ENCODE measurements around the gene PXDN. TPM values are rescaled to one million over a fixed set of nuclear protein-coding genes. Genes with fewer than 3 reads are reported as not detected.

PXDN gene
- total RNA-seq, 2 experiments from 2014 or later, result not detected

GRCh38 chr2:1756456-1756855 is 12.1 kb upstream of the PXDN start:
- no peaks in the 10 kb centered on the region for H3K36me3 Mint-ChIP-seq
- H3K4me3 Mint-ChIP-seq, result no peak overlapping the region
- ChIA-PET POLR2A (no interaction called here), CTCF (no interaction called here)
- H3K27ac Mint-ChIP-seq, result no peak overlapping the region
- no peak for DNase-seq
- H3K27me3 Mint-ChIP-seq, result peaks cover 7% of the 10 kb centered on the region
- no peaks in the 10 kb centered on the region for H3K4me1 Mint-ChIP-seq (ENCODE audit: low read depth)
- intact Hi-C loops (cut with micrococcal nuclease), result no loop called here
- H3K9me3 Mint-ChIP-seq, result peaks cover 9% of the 10 kb centered on the region

GRCh38 chr2:1755436-1756191 is 11.3 kb upstream of the PXDN start:
- CTCF ChIA-PET, result no interaction called here
- Mint-ChIP-seq H3K36me3 (no peaks in the 10 kb centered on the region), H3K4me1 (ENCODE audit: low read depth) (peaks cover 4% of the 10 kb centered on the region), H3K4me3 (no peak overlapping the region), H3K27ac (no peak overlapping the region), H3K27me3 (peaks cover 9% of the 10 kb centered on the region), H3K9me3 (peaks cover 9% of the 10 kb centered on the region)
- intact Hi-C loops (cut with micrococcal nuclease), result no loop called here
- no peak for DNase-seq
- POLR2A ChIA-PET, result no interaction called here

- ChIA-PET CTCF (no interaction called here), POLR2A (no interaction called here)
- Mint-ChIP-seq H3K27ac (no peak overlapping the region), H3K9me3 (peaks cover 9% of the 10 kb centered on the region), H3K4me1 (ENCODE audit: low read depth) (peaks cover 4% of the 10 kb centered on the region), H3K4me3 (no peak overlapping the region), H3K36me3 (no peaks in the 10 kb centered on the region), H3K27me3 (peaks cover 7% of the 10 kb centered on the region)
- intact Hi-C loops (cut with micrococcal nuclease), result no loop called here
- DNase-seq, result no peak
Observed at GRCh38 chr2:1754461-1755170, 10.3 kb upstream of the PXDN start.

- intact Hi-C loops (cut with micrococcal nuclease), result no loop called here
- ChIA-PET CTCF (no interaction called here), POLR2A (no interaction called here)
- Mint-ChIP-seq H3K27me3 (peaks cover 7% of the 10 kb centered on the region), H3K36me3 (no peaks in the 10 kb centered on the region), H3K4me3 (no peak overlapping the region), H3K4me1 (ENCODE audit: low read depth) (peaks cover 4% of the 10 kb centered on the region), H3K9me3 (peaks cover 9% of the 10 kb centered on the region), H3K27ac (no peak overlapping the region)
- no peak for DNase-seq
Observed at GRCh38 chr2:1754046-1754445, 9.7 kb upstream of the PXDN start.

GRCh38 chr2:1752751-1753150 is 8.4 kb upstream of the PXDN start:
- peaks cover 4% of the 10 kb centered on the region for H3K4me1 Mint-ChIP-seq (ENCODE audit: low read depth)
- POLR2A ChIA-PET, result no interaction called here
- peaks cover 9% of the 10 kb centered on the region for H3K9me3 Mint-ChIP-seq
- no peak overlapping the region for H3K4me3 Mint-ChIP-seq
- H3K27ac Mint-ChIP-seq, result no peak overlapping the region
- intact Hi-C loops (cut with micrococcal nuclease), result no loop called here
- peaks cover 10% of the 10 kb centered on the region for H3K27me3 Mint-ChIP-seq
- CTCF ChIA-PET, result no interaction called here
- DNase-seq, result no peak
- H3K36me3 Mint-ChIP-seq, result no peaks in the 10 kb centered on the region

- peaks cover 12% of the 10 kb centered on the region for H3K27me3 Mint-ChIP-seq
- H3K4me1 Mint-ChIP-seq (ENCODE audit: low read depth), result peaks cover 4% of the 10 kb centered on the region
- H3K4me3 Mint-ChIP-seq, result no peak overlapping the region
- H3K27ac Mint-ChIP-seq, result no peak overlapping the region
- intact Hi-C loops (cut with micrococcal nuclease), result no loop called here
- no peaks in the 10 kb centered on the region for H3K36me3 Mint-ChIP-seq
- ChIA-PET POLR2A (no interaction called here), CTCF (interaction anchor here (2.2 kb wide), 1 partner anchor 15 kb away, joined by 9 read pairs; no protein-coding TSS in a partner anchor)
- peaks cover 9% of the 10 kb centered on the region for H3K9me3 Mint-ChIP-seq
- no peak for DNase-seq
Observed at GRCh38 chr2:1751767-1752725, 7.7 kb upstream of the PXDN start.

- Mint-ChIP-seq H3K9me3 (peaks cover 9% of the 10 kb centered on the region), H3K36me3 (no peaks in the 10 kb centered on the region), H3K4me1 (ENCODE audit: low read depth) (peaks cover 4% of the 10 kb centered on the region), H3K27ac (no peak overlapping the region), H3K27me3 (peaks cover 19% of the 10 kb centered on the region), H3K4me3 (no peak overlapping the region)
- peak; percentile 36 for DNase-seq
- intact Hi-C loops (cut with micrococcal nuclease), result no loop called here
- CTCF ChIA-PET, result interaction anchor here (0.7 to 2.2 kb wide), 3 partner anchors 14 to 914 kb away, joined by 3 to 9 read pairs (median 3); no protein-coding TSS in a partner anchor
- POLR2A ChIA-PET, result interaction anchor here (0.7 kb wide), 1 partner anchor 15 kb away, joined by 3 read pairs; no protein-coding TSS in a partner anchor
Observed at GRCh38 chr2:1750933-1751766, 6.8 kb upstream of the PXDN start.

- Mint-ChIP-seq H3K4me3 (no peak overlapping the region), H3K27ac (no peak overlapping the region), H3K27me3 (peaks cover 27% of the 10 kb centered on the region), H3K9me3 (peaks cover 9% of the 10 kb centered on the region), H3K36me3 (no peaks in the 10 kb centered on the region), H3K4me1 (ENCODE audit: low read depth) (peaks cover 4% of the 10 kb centered on the region)
- POLR2A ChIA-PET, result interaction anchor here (0.7 kb wide), 1 partner anchor 14 kb away, joined by 3 read pairs; no protein-coding TSS in a partner anchor
- CTCF ChIA-PET, result interaction anchor here (0.7 to 2.2 kb wide), 3 partner anchors 14 to 913 kb away, joined by 3 to 9 read pairs (median 3); no protein-coding TSS in a partner anchor
- intact Hi-C loops (cut with micrococcal nuclease), result no loop called here
- no peak for DNase-seq
Observed at GRCh38 chr2:1750270-1750932, 6.1 kb upstream of the PXDN start.

GRCh38 chr2:1749489-1750119 is 5.3 kb upstream of the PXDN start:
- intact Hi-C loops (cut with micrococcal nuclease), result no loop called here

GRCh38 chr2:1748741-1749488 is 4.6 kb upstream of the PXDN start:
- ChIA-PET CTCF (interaction anchor here (0.9 kb wide), 1 partner anchor 21 kb away, joined by 3 read pairs; no protein-coding TSS in a partner anchor), POLR2A (no interaction called here)
- Mint-ChIP-seq H3K4me1 (ENCODE audit: low read depth) (peaks cover 6% of the 10 kb centered on the region), H3K36me3 (no peaks in the 10 kb centered on the region), H3K4me3 (no peak overlapping the region), H3K27ac (no peak overlapping the region), H3K27me3 (peaks cover 30% of the 10 kb centered on the region), H3K9me3 (no peaks in the 10 kb centered on the region)
- intact Hi-C loops (cut with micrococcal nuclease), result no loop called here
- no peak for DNase-seq

More at GRCh38 chr2:1749489-1750119, 5.3 kb upstream of the PXDN start:
- Mint-ChIP-seq H3K36me3 (no peaks in the 10 kb centered on the region), H3K9me3 (peaks cover 5% of the 10 kb centered on the region), H3K4me1 (ENCODE audit: low read depth) (peaks cover 6% of the 10 kb centered on the region), H3K4me3 (no peak overlapping the region), H3K27me3 (peaks cover 33% of the 10 kb centered on the region), H3K27ac (no peak overlapping the region)
- DNase-seq, result no peak
- POLR2A ChIA-PET, result no interaction called here
- CTCF ChIA-PET, result no interaction called here

Data from activated CD4-positive, alpha-beta memory T cell treated with anti-CD3 and anti-CD28 coated beads for 36 hours (primary cell).